HT1080 (cell line): ENCODE data around the gene SLC35G1. TPM values are rescaled to one million over a fixed set of nuclear protein-coding genes. Genes with fewer than 3 reads are reported as not detected.
A peak's percentile ranks its signal among the peaks of the same experiment; 100 is the strongest.

Experiments used
- DNase-seq: peaks from one replicate; pipeline ENCODE4 v3.0.0-alpha.2; 2015; ENCODE audit warnings: low read depth
- total RNA-seq: library from RNA; depleted of rRNA; stranded (reverse); fragments of >200 nt; shearing (Covaris generic); gene quantifications from 2 replicates; pipeline ENCODE4 v1.2.3, GENCODE V29; 2014

Gene SLC35G1
- total RNA-seq, 1 experiment from 2014 or later = 15.0 TPM

DNA sequence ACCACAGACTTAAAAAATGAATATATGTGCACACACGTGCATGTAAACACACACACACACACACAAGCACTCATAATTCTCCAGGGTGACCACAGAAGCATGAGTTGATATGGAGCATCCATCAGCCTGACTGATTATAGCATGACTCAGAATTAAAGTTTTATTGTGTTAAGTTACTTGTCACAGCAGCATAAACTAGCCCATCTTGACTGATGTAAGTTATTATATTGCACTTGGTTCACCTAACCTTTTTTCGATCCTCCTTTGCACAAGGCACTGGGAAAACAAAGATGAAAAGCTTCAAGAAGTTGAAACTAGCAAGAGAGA is 18.8 kb upstream of the SLC35G1 start:
- peak; percentile 10 for DNase-seq

DNA sequence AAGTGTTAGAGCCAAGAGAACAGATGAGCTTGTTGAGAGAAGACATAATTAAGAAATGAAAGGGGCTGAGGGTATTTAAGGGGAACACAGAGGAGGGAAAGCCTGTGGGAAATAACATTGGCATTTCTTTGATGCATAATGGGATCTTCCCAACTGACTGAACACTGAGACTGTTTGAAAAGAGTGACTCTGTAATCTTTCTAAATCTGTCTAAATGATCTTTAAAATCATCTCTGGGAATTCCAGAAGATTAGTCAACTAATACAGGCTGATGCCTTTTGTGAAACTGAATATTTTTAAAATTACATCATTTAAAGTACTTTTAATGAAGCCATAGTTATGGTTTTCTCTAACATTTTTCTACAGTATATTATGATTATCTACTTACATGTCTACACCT is 17.4 kb upstream of the SLC35G1 start:
- DNase-seq = no peak

- DNase-seq = no peak
Observed at GRCh38 chr10:93879273-93879672, 14.5 kb upstream of the SLC35G1 start.

- peak; percentile 6 for DNase-seq
Observed at GRCh38 chr10:93894516-93895378, 969 bp downstream of the SLC35G1 start.

DNA sequence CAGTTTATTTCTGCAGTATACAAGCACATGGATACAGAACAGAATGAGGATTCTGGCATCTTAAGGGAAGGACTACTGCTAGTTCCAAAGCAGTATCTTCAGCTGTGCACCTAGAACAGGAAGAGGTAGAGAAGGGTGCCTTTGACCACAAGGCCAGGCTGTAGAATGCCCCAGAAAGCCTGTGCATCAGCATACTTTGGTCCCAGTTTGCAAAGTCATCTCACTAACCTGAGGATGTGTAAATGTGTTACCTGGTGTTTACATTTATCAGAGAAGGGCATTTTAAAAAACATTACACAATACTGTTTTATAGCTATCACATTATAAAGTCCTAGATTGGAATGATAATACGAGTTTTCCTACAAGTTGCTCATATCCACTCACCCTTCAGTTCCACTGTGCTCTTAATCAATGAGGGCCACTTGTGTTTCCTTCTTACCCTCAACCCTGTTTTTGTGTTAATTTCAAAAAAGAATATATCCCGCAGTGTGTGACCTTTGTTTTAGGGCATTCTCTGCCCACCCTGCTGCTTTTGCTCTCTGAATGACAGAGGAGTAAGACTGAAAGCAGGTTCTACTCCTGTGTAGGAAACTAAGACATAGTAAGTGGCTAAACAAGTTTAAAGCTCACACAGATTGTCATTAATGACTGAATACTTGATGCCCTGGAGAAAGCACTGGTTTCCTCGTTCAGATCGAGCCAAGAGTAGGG is 3.4 kb downstream of the SLC35G1 start:
- no peak for DNase-seq

GRCh38 chr10:93899109-93899508 is 5.3 kb downstream of the SLC35G1 start:
- no peak for DNase-seq

- DNase-seq = no peak
Observed at GRCh38 chr10:93903051-93903450, 9.3 kb downstream of the SLC35G1 start.

DNA sequence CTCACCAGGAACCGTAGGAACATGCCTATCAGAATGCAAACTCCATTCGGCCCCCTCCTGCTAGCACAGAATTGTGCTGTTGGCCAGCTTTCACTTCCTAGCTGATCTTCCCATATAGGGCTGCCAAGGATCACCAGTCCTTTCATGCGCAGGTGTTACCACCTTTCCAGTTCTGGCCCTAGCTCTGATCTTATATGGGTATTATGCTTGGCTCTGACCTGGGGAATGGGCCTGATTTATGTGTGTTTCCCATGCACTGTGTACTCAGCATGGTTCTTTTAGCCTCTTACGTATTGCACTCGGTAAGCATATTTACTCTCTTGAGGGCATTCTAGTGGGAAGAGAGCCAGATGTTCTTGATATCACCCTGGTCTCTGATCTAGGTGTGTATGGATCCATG is 11.1 kb downstream of the SLC35G1 start:
- DNase-seq = no peak

DNA sequence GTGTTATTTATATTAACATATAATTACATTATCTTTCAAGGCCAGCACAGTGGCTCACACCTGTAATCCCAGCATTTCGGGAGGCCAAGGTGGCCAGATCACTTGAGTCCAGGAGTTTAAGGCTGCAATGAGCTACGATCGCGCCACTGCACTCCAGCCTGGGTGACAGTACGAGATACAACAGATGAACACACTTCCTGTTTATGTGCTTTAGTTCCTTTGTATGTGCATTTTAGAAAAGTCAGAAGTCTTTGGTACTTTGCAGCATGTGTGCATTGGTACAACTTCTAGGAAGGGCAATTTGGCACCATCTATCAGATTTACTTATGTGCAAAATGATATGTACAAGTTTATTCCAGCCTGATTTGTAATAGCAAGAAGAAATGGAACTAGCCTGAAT is 13.3 kb downstream of the SLC35G1 start:
- no peak for DNase-seq

DNA sequence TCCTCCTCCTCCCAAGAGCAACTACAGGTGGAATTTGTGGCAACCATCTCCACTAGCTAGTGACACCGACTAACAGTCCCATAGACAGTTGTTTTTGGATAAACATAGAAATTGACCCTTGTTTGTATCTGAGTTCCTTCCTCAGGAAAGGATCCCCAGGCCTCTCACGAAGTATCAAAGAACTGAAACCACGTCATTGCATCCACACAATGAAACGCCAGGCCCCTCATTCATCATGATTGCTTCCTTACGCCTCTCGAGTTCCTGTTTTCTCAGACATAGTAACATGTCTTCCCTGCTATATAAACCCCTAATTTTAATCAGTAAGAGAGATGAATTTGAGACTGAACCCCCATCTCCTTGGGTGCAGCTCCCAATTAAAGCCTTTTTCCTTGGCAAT is 18.1 kb downstream of the SLC35G1 start:
- DNase-seq = no peak

GRCh38 chr10:93912444-93912843 is 18.7 kb downstream of the SLC35G1 start:
- no peak for DNase-seq

DNA sequence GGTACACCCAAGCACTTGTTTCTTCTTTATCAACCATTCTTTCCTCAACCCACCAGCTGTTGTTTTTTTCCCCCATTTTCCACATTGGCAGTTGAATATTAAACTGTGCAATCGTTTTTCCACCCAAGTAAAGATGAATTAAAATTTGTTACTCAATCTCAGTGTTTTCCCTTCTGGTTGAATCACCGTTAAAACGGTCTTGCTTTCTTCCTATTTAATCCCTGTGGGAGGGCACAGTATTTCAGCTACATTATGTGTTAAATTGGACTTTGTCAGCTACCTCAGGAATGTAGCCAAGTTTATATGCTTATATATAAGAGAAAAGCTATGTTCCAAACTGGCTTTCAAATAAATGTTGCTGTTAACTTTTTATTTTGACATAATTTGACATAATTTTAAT is 19.9 kb downstream of the SLC35G1 start:
- DNase-seq = no peak

GRCh38 chr10:93915598-93915997 is 21.8 kb downstream of the SLC35G1 start:
- no peak for DNase-seq

GRCh38 chr10:93916257-93917063 is 22.7 kb downstream of the SLC35G1 start:
- peak; percentile 56 for DNase-seq

DNA sequence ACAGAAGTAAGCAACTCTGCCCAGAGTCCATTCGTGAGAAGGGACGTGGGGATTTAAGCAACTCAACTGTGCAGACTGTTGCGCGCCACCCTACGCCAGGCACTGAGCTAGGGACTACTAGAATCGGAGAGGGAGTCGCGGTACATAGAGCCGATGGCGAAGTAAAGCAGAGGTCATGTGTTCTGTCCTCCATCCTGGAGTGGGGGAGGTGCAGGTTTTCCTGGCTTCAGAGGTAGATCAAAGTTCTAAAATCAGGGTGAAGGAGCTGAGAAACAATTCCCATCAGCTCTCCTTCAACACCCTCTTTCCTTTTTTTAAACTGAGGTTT is 23.2 kb downstream of the SLC35G1 start:
- no peak for DNase-seq

- no peak for DNase-seq
Observed at GRCh38 chr10:93917821-93918220, 24.0 kb downstream of the SLC35G1 start.

- no peak for DNase-seq
Observed at GRCh38 chr10:93921338-93921737, 27.6 kb downstream of the SLC35G1 start.

GRCh38 chr10:93926613-93927012 is 32.8 kb downstream of the SLC35G1 start:
- DNase-seq = no peak

GRCh38 chr10:93938140-93938539 is 44.4 kb downstream of the SLC35G1 start:
- DNase-seq = no peak

- DNase-seq = no peak
Observed at GRCh38 chr10:93940881-93941280, 47.1 kb downstream of the SLC35G1 start.

- DNase-seq = no peak
Observed at GRCh38 chr10:93941606-93942005, 47.8 kb downstream of the SLC35G1 start.

DNA sequence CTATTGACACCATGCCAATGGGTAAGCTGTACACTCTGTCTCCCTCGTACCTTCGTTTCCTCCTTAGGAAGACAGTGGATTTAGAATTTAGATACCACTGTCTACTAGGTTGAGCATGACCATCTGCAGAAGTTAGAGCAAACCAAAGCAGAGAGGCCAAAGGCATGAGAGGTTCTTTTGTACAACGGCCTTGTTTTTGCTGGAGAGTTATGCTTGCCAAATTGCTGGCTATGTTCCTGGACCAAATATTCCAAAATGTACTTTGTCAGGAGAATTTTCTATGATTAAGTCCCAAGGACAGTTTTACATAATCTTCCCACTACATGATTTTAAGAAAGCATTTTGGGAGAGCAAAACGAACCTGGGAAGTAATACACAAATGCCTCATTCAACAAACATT is 52.0 kb downstream of the SLC35G1 start:
- DNase-seq = no peak
